Stimulated activated CD4-positive, alpha-beta T cell treated with anti-CD3 and anti-CD28 coated beads, Interleukin-4, amount 100 ng/mL, for 24 hours (primary cell): Measurements from ENCODE around the gene AFF2.

Source experiments
- DNase-seq: peaks from one replicate; pipeline ENCODE4 v3.0.0-alpha.2; 2020

Gene AFF2

GRCh38 chrX:148940411-148940996 is 440.1 kb downstream of the AFF2 start:
- no peak for DNase-seq

DNA sequence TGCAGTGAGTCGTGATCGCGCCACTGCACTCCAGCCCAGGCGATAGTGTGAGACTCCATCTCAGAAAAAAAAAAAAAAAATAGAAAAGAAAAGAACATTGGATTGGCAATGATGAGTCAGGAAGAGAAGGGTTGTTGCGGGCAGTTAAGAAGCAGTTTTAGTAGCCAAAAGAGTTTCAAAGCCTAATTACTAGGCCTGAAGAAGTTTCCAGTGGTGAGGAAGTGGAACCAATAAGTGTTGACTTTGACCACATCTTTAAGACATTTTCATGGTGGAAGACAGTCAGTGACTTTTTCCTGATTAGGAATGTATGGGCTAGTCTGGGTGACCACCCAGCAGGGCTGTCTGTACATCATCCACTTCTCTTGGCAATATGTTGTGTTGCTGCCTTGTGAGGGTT is 442.3 kb downstream of the AFF2 start:
- no peak for DNase-seq

- no peak for DNase-seq
Measured at GRCh38 chrX:148947399-148947975, 447.1 kb downstream of the AFF2 start.

- DNase-seq, result no peak
Measured at GRCh38 chrX:148956352-148956751, 455.9 kb downstream of the AFF2 start.

GRCh38 chrX:148958901-148959300 is 458.5 kb downstream of the AFF2 start:
- DNase-seq, result no peak

DNA sequence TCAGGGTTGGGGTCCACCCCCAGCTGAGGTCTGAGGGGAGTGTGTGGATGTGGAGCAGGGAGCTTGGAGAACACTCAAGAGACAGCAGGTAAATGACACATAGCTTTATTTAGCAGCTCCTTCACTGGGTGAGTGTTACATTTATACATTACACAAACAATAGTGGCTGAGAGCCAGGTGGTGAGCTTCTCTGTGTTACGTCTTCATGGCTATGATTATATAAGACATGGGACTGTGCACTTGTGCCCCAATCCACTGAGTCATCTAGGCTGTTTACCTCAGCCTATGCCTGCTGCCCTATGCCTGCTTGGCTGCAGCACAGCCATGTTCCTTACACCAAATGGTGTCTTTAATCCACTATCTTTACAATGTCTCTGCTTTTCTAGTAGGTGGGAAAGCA is 459.6 kb downstream of the AFF2 start:
- no peak for DNase-seq

DNA sequence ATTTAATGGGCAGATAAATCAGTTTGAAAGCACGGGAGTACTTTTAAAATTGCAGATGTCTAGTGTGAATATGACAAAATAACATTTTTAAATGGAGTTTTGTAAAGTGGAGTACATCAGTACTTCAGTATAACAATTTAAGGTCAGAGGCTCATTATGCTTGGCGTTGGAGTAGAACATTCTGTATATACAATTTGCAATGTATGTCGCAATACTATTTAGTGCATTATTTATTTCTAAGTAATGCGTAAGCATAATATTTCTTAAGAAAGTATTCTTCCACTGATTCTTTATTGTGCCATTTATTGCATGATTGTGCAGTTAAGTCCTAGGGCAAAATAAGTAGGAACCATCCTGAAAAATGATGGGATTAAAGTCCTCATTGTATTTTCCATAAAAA is 461.6 kb downstream of the AFF2 start:
- no peak for DNase-seq

DNA sequence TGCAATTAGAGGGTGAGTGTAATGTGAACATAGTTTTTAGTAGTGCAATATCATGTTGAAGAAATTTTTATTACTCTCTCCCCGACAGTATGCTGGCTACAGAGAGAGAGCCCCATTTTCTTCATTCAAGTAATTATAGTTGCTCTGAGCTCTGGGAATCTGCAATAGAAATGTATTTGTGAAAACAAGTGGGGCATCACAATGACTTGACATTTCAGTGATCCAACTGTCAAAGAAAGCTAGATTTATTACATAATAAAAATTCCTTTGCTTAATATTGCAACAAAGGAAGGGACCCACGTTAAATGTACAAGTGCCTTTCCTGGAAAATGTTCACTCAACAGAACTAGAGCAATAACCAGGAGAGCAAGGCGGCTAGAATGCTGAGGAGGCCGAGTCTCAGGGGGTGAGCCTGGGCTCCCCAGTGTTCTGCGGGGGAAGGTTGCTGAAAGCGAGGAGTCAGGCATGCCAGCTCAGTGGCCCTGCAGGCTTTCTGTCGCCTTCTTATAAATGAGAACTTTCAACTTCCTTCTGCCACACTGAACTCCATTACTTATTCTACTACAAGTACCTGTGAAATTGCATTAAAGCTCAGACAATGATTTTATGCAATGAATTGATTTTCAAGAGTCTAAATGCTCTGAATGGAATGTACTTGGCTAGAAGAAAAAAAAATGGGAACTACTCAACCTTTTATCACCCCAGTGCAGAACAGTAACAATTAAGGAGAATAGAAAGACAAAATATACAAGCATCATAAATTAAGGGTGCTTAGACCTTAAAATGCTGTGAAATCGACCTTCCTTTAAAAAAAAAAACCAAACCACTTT is 476.4 kb downstream of the AFF2 start:
- DNase-seq, result no peak

GRCh38 chrX:148979786-148980185 is 479.4 kb downstream of the AFF2 start:
- no peak for DNase-seq

- DNase-seq, result no peak
Measured at GRCh38 chrX:148984238-148984637, 483.8 kb downstream of the AFF2 start.

- no peak for DNase-seq
Measured at GRCh38 chrX:148991502-148991901, 491.1 kb downstream of the AFF2 start.

GRCh38 chrX:148995661-148996060 is 495.2 kb downstream of the AFF2 start:
- DNase-seq, result no peak

DNA sequence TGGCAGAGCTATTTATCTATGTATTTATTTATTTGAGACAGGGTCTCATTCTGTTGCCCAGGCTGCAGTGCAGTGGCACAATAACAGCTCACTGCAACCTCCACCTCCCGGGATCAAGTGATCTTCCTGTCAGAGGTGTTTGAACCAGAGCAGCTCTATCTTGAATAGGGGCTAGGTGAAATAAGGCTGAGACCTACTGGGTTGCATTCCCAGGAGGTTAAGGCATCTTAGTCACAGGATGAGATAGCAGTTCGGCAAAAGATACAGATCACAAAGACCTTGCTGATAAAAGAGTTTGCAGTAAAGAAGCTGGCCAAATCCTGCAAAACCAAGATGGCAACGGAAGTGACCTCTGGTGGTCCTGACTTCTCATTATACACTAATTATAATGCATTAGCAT is 501.9 kb downstream of the AFF2 start:
- DNase-seq, result no peak

- no peak for DNase-seq
Measured at GRCh38 chrX:149003863-149004660, 503.6 kb downstream of the AFF2 start.

DNA sequence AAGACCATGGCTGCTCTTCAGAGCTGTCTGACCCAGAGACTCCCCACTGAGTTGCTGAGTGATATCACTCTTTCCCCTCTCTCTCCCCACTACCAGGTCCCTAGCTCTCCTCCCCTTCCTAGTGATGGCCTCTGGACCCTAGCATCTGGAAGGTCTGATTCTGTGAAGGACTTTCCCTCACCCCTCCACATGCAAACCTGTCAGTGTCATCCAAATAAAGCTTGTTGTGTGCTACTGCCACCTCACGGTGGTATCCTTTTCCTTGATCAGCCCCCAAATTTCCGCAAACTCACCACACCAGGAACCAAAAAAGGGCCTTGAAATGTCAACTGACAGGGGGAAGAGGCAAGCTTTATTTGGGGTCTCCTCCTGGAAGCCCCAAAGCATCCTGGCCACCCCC is 504.5 kb downstream of the AFF2 start:
- DNase-seq, result no peak

DNA sequence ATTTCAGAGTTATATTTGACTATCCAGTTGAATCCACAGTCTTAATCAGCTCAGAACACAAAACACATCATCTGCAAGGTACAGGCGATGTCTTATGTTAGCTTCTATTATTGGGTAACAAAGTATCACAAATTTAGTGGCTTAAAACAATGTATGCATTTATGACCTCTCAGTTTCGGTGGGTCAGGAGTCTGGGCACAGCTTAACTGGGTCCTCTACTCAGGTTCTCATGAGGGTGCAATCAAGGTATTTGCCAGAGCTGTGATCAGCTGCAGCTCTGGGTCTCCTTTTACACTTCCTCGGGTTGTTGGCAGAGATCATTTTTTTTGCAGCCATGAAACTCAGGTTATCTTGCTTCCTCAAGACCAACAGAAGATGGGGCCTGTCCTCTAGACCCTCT is 505.8 kb downstream of the AFF2 start:
- DNase-seq, result no peak

DNA sequence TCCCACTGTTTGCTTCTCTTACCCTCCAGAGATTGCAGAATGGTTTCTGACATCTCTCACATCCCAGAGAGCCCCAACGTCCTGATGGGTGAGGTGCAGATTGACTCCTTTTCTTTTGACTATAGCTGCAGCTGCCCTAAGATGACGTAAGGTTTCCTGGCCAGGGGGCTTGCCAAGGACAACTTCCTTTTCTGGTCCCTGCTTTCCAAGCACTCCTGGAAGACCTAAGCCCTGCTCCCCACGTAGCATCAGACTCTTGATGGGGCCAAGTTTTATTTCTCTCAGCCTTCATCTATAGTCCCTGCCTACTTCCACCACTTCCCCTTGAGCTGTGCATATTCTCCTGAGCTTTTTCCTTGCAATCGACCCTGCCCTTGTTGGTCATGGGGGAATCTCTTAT is 507.0 kb downstream of the AFF2 start:
- DNase-seq, result no peak

- DNase-seq, result no peak
Measured at GRCh38 chrX:149010013-149010852, 509.8 kb downstream of the AFF2 start.

DNA sequence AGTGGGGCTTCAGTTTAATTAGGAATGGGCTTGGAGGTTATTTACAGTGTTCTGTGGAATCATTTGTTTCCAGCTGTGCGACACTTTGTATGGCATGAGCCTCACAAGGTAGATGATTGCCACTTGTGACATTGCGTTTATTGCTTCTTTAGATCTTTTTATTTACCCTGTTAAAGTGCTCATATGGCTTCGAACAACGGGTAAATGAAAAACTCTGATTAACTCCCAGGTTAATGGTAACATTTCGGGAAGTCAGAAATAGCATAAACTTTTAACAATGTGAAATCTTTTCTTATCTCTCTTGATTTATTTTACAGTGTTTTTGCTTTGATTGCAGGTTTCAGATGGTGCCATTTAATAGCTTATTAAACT is 510.4 kb downstream of the AFF2 start:
- DNase-seq, result no peak

GRCh38 chrX:149013081-149013480 is 512.7 kb downstream of the AFF2 start:
- no peak for DNase-seq

GRCh38 chrX:149021159-149021558 is 520.7 kb downstream of the AFF2 start:
- DNase-seq, result no peak

- DNase-seq, result no peak
Measured at GRCh38 chrX:149022485-149022884, 522.1 kb downstream of the AFF2 start.

GRCh38 chrX:149032449-149032848 is 532.0 kb downstream of the AFF2 start:
- DNase-seq, result no peak
